C4-2B (cell line): ENCODE data around the gene CD8A.

Experiments
- ZFX ChIP-seq: fragments of 450-650 bp; IDR thresholded peaks from 2 replicates; pipeline ENCODE4 v1.6.1; 2017
- TF ChIP-seq, protein P1 (sequence below): fragments of 450-650 bp; conservative IDR thresholded peaks from 2 replicates; pipeline ENCODE4 v1.5.1; 2017; ENCODE audit warnings: mild to moderate bottlenecking

DNA sequence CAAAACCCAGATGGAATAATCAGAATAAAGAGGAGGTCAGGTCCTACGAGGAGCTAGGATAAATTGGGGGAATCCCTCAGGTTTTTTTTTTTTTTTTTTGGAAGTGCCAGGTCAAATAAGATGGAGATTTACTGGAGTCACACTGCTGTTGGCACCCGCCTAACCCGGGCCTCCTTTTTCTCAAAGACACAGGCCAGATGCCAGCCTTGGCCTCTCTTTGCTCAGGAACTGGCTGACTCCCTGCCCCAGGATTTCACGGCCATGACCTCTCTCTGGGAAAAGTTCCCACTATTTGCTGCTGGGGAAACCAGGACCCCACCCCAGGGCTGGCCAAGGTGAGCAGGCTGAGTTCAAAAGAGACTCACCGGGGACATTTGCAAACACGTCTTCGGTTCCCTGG, 2.5 kb downstream of the CD8A start:
- TF ChIP-seq, protein P1, sequence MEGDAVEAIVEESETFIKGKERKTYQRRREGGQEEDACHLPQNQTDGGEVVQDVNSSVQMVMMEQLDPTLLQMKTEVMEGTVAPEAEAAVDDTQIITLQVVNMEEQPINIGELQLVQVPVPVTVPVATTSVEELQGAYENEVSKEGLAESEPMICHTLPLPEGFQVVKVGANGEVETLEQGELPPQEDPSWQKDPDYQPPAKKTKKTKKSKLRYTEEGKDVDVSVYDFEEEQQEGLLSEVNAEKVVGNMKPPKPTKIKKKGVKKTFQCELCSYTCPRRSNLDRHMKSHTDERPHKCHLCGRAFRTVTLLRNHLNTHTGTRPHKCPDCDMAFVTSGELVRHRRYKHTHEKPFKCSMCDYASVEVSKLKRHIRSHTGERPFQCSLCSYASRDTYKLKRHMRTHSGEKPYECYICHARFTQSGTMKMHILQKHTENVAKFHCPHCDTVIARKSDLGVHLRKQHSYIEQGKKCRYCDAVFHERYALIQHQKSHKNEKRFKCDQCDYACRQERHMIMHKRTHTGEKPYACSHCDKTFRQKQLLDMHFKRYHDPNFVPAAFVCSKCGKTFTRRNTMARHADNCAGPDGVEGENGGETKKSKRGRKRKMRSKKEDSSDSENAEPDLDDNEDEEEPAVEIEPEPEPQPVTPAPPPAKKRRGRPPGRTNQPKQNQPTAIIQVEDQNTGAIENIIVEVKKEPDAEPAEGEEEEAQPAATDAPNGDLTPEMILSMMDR: no peak
- TF ChIP-seq ZFX: no peak
